ENCODE measurements around the gene ACER2.

Gene ACER2

GRCh38 chr9:19446361-19446861 is 37.6 kb downstream of the ACER2 start:
- ChIA-PET POLR2A (no interaction called here), CTCF (interaction anchor here (0.6 to 0.7 kb wide), 3 partner anchors 8 to 1192 kb away, joined by 3 to 5 read pairs (median 3); no protein-coding TSS in a partner anchor)
- Histone ChIP-seq H3K36me3 (ENCODE audit: control insufficient read depth in 2 of 2, insufficient read depth in 1 of 2, low read length in 2 of 2) (peaks cover 0 to 19% of the 10 kb centered on the region in 2 experiments; a peak in 2 of 3 replicates), H3K4me1 (ENCODE audit: control insufficient read depth, insufficient read depth, low read length) (no peaks in the 10 kb centered on the region), H3K9me3 (ENCODE audit: control insufficient read depth, insufficient read depth, low read depth, low read length) (no peaks in the 10 kb centered on the region), H3K4me3 (ENCODE audit: low read depth, low read length) (no peak overlapping the region), H3K27ac (ENCODE audit: extremely low read depth, low read depth, low read length) (no peak overlapping the region)
- no peak for TF ChIP-seq ZNF830 (tag by site-specific recombination; IDR thresholded peaks at IDR 0.05; ENCODE audit: low read depth)
- no peak for TF ChIP-seq HOXD13 (CRISPR knock-in tag; IDR thresholded peaks at IDR 0.05; ENCODE audit: borderline replicate concordance)
- TF ChIP-seq BCL11A (tag by site-specific recombination; IDR thresholded peaks at IDR 0.05; ENCODE audit: low read depth) = no peak
- TF ChIP-seq ZNF670 (tag by site-specific recombination; IDR thresholded peaks at IDR 0.05; ENCODE audit: low read depth) = no peak

GRCh38 chr9:19451240-19452087 is 42.7 kb downstream of the ACER2 start:
- CTCF ChIA-PET = no interaction called here
- Histone ChIP-seq H3K9me3 (ENCODE audit: control insufficient read depth, insufficient read depth, low read depth, low read length) (no peaks in the 10 kb centered on the region), H3K36me3 (ENCODE audit: control insufficient read depth in 2 of 2, insufficient read depth in 1 of 2, low read length in 2 of 2) (peaks cover 0 to 10% of the 10 kb centered on the region in 2 experiments; a peak in 1 of 3 replicates), H3K4me3 (ENCODE audit: low read depth, low read length) (no peak overlapping the region), H3K27ac (ENCODE audit: extremely low read depth, low read depth, low read length) (no peak overlapping the region), H3K4me1 (ENCODE audit: control insufficient read depth, insufficient read depth, low read length) (no peaks in the 10 kb centered on the region)
- POLR2A ChIA-PET = no interaction called here
- TF ChIP-seq ZBTB6 (tag by site-specific recombination; IDR thresholded peaks at IDR 0.05) = no peak
- TF ChIP-seq SCRT2 (tag by site-specific recombination; IDR thresholded peaks at IDR 0.05) = no peak
- TF ChIP-seq ZNF214 (tag by site-specific recombination; IDR thresholded peaks at IDR 0.05; ENCODE audit: borderline replicate concordance) = no peak
- TF ChIP-seq ZNF596 (tag by site-specific recombination; IDR thresholded peaks at IDR 0.05) = no peak
- no peak for TF ChIP-seq ZNF548 (tag by site-specific recombination; IDR thresholded peaks at IDR 0.05)
- no peak for TF ChIP-seq ZNF140 (tag by site-specific recombination; IDR thresholded peaks at IDR 0.05)
- no peak for TF ChIP-seq HOXD13 (CRISPR knock-in tag; IDR thresholded peaks at IDR 0.05; ENCODE audit: borderline replicate concordance)
- no peak for TF ChIP-seq ZNF121 (tag by site-specific recombination; IDR thresholded peaks at IDR 0.05)
- TF ChIP-seq ZNF423 (tag by site-specific recombination; IDR thresholded peaks at IDR 0.05) = no peak
- TF ChIP-seq ZSCAN16 (tag by site-specific recombination; IDR thresholded peaks at IDR 0.05) = no peak
- no peak for TF ChIP-seq SCRT1 (tag by site-specific recombination; IDR thresholded peaks at IDR 0.05; ENCODE audit: borderline replicate concordance)
- TF ChIP-seq AEBP2 (tag by site-specific recombination; IDR thresholded peaks at IDR 0.05; ENCODE audit: borderline replicate concordance) = no peak
- TF ChIP-seq ZNF785 (tag by site-specific recombination; IDR thresholded peaks at IDR 0.05) = no peak
- TF ChIP-seq KLF17 (tag by site-specific recombination; IDR thresholded peaks at IDR 0.05) = no peak
- TF ChIP-seq ZNF24 (tag by site-specific recombination; IDR thresholded peaks at IDR 0.05) = no peak

Measured in HEK293 (cell line).